GM19035 (cell line): ENCODE data around the gene TRPV5.

ENCODE experiments used
- ATAC-seq: cut with Tn5 transposase; IDR thresholded peaks from one replicate; pipeline ENCODE4 v1.9.1; 2021; ENCODE audit not compliant: unreplicated experiment

TRPV5 gene

DNA sequence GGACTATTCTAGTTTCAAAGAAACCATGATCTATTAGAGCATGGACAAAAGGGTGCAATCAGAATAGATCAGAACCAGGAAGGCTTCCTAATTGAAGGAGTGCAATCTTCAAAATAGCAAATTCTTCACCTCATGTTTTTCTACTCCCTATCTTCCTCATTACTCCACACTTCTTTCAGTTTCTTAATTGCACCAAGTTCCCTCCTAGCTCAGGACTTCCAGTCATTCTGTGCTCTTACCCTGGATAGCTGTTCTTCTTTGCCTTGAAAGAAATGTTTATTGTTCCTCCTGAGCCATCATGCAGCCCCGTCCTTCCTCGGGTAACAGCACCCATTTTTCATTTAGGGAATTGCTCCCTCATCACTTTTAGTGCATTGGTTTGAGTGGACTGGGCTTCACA, 23.1 kb downstream of the TRPV5 start:
- no peak for ATAC-seq

DNA sequence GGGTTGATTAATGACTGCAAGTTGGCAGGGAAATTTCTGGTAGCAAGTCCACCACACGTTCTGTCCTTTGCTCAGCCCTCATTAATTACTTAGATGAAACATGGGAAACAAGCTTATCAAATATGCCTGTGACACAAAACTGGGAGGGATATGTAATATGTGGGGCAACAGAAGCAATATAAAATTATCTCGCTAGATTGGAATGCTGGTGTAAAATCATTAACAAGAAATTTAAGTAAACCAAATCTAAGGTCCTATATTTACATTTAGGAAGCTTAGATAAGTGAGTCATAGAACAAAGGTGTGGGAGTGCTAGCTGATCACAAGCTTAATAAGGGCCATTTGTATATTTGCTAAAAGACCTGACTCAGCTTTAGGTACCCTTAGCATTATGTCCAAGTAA, 23.5 kb downstream of the TRPV5 start:
- ATAC-seq = no peak

DNA sequence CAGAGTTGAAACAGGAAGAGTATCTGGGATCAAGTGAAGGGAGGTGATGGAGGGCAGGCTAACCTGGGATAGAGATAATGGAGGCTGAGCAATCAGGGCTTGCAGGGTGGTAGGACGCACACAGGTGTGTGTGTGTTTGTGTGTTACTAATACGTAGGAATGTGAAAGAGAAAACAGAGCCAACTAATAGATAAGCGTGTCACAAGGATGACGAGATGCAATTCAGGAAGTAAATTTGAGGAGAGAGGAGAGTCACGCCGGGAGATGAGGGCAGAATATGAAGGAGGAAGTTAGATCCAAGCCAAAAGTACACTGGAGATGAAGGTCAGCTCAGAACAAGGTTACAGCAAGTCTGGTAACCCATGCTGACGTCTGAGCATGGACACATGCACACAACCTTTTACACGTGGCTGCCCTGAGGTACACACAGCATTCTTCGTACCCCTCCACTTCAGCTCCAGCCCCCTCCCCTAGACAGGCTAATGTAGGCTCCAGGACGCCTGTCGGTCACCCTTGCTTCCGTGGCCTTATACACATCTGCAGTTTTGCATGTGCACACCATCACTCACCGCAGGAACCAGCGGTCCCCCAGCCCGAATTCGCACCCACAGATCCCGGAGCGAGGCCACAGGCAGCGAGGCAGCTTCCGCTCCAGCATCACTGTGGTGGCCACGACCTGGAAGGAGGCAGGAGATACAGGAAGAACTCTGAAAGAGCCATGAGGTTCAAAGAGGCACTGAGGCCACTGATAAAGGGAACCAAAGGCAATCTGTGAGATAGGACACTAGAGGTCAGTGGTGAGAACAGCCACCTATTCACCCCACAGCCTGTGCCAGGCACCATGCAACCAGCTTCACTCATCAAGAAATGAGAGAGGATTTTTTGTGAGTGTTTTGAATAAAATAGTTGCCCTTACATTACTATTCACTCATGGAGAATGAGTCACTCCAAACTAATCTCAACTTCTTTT, 24.3 kb downstream of the TRPV5 start:
- ATAC-seq = no peak

DNA sequence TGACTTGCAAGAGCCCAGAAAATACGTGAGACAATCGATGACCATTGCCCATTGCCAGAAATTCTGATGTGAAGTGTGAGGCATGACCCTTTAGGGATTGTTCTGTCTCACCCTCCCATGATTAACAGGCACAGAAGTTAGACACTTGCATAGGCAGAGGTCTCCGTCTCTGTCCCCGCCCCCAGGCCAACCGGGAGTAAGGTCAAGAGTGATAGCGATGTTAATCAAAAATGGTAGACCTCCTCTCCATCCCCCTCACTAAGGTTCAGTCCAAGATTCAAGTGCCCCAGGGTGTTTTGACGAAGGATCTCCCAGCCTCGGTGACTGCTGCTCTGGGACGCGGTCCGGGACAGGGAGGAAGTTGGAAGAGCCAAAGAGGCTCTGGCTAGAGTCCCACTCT, 25.3 kb downstream of the TRPV5 start:
- no peak for ATAC-seq

DNA sequence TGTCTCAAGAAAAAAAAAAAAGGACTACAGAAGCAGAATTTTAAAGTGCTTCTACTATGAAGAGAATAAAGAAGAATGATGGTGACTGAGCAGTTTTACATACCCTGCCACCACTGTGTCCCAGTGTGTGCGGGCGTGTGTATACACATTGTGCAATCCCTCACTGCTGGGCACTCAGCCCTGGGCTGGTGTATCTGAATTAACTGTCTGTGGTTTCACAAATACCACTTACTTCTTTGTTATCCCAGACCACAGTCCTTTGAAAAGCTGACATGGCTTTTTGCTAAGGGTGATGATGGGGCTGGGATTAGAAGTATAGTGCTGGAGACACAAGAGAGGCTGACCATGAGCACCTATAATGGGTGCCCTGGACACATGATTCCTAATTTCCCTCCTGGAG, 26.9 kb downstream of the TRPV5 start:
- no peak for ATAC-seq

DNA sequence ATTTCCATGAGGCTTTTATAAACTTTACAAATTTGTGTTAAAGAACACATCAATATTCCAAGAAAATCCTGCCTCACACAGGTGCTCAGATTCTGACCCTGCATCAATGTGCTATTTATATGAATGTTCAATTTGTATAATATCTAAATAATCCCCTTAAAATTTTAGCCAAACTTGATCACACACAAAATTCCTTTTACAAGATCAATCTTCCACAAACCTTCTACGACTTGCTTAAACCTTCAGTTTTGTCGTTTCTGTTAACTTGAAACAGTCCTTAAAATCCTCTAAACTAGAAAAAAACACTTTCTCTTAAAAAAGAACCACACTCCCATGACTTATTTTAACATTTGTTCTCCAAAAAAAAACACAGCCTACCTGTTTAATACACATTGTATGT, 27.8 kb downstream of the TRPV5 start:
- no peak for ATAC-seq

DNA sequence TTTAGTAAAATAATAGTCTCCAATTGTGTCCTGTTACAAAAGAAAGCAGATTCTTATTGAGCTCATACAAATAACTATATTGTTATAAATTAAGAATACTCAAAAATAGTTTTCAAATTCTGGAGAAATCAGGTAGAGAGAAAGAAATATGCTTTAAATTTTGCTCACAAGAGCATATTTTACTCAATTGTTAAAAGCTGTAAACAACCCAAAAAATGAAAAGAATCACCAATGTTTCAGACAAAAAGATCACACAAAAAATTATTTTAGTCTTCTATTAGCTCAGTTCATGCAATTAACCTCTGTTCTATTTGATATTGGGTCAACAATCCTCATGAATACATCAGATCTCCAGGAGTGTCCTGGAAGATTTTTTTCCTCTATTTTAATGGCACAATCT, 29.4 kb downstream of the TRPV5 start:
- no peak for ATAC-seq

DNA sequence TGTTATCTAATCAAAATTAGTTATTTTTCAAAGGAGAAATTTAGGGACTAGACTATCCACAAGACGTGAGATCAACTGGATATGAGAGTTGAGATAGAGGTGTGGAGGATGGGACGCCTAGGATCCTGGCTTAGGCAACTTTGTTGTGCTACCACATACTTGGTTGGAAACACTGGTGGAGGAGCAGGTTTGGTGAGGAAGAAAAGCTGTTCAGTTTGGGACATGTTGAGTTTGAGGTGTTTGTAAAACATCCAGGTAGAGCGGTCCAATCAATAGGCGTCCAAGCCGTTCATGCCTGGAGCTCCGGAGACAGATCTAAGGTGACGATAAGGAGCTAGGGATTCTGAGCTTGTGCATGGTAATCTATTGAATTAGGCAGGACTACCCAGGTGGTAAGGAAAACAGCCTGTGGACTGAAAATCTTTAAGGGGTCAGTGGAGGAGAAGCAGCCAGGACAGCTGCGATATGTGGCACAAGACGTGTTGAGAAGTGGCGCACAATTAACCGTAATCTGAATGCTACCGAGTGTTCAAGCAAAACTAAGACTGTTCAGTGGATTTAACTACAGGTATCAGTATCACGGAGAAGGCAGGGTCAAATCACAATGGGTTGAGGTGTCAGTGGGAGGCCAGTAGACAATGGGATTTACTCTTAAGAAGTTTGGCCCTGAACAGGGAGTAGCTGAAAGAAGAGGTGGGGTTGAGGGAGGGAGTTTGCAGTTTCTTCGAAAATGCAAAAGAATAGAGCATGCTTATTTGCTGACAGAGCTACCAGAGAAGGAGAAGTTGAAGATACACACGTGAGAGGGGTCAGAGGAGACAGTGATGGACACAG, 31.9 kb downstream of the TRPV5 start:
- ATAC-seq = no peak

DNA sequence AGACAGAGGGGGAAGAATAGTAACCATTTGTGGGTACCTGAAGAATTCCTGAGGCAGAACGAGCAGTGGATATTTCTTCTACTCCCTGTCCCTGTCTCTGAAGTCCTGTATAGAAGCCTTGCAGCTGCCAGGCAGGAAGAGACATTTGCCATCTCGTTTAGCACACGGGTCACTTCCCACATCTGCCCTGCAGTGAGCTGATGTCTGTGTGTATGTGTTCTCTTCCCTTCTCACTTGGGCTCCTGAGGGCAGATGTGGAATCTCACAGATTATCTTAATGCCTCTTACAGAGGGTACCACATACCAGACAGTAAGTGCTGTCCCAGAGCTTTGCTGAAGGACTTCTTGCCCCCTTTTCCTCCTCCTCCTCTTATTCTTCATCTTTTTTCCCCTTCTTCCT, 33.9 kb downstream of the TRPV5 start:
- no peak for ATAC-seq

DNA sequence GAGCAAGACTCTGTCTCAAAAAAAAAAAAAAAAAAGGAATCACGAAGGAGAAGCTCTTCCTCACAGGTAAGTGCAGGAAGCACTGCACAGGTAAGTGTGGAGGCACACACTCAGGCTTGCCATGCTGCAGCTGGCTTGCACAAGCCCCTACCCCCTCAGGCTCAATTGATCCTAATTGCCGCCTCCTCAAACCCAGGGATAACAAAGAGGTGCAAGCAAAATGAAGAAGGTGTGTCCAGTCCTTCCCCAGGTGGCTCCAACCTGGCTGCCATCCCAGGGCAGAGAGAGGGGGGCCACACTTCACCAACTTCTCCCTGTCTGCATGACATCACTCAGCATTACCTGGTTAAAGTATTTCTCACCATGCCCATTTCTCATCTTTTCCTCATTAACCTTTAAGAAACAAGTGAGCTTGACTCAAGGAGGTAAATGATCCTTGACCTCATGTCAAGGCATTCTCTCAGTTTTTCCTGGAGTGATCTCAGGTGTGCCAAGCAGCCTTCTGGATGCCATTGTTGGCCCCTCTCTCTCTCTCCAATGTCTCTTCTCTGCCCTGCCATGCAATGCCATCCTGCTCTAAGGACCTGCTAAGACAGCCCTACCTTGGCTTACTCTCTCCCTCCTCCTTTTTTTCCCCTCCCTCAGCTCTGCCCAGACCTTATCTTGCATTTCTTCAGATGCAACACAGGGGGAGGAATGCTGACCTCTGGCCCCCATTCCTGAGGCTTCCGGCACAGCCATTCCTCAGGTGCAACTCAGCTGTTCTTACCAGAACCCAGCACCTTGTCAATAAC, 35.0 kb downstream of the TRPV5 start:
- ATAC-seq = no peak

DNA sequence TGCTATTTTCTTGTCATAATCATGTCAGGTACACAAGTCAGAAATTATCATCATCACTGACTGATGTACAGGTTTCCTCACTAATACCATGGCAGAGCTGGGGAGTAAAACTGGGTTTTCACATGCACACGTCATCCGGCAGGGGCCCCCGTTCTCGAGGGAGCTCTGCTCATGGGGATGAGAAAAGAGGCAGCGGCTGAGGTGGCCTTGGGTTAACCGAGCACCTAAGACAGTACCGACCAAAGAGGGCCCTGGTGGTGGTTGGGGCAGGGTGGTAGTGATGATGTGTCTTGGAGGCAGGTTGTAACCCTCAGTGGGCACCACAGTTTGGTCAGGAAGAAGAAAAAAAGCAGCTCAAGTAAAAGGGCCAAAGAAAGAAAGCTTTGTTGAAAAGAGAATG, 35.9 kb downstream of the TRPV5 start:
- no peak for ATAC-seq

DNA sequence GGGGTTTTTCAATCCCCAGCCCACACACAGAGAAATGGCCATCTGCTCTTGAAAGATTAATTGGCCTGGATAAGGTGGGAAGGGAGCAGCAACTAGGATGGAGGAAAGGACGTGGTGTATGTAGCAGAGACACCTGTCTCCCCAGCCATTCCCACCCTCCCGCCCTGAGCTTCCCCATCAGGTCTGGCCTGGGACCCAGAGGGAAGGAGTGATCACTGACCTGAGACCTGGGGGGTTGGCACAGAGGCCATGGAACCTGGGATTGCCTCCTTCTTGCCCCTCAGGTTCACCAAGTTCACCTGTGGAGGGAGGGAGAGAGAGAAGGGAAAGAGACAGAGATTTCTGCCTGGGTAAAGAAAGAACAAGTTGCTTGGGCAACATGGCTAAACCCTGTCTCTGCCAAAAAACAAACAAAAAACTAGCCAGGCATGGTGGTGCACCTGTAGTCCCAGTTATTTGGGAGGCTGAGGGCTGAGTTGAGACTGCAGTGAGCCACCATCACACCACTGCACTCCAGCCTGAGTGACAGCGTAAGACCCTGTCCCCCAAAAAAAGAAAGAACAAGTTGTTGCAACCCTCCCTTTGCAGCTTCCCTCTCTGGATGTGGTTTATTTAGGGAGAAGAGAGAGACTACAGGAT, 36.7 kb downstream of the TRPV5 start:
- ATAC-seq = no peak

DNA sequence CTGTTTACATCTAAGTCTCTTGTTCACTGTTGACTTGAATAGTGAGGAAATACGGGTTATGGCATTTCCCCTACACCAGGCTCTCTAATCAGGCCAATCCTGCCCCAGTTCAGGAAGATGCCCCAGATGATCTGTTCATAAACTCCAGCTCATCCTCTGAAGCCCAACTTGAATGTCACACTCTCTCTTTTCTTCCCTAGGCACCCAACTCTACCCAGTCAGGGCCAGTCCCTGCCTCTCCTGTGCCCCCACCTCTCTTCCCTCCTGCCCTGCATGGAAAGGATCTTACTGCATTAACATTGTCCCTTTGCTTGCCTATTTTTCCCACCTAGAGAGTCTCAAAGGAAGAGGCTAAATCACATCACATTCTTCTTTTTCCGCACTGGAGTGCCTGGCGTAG, 37.4 kb downstream of the TRPV5 start:
- ATAC-seq = no peak

DNA sequence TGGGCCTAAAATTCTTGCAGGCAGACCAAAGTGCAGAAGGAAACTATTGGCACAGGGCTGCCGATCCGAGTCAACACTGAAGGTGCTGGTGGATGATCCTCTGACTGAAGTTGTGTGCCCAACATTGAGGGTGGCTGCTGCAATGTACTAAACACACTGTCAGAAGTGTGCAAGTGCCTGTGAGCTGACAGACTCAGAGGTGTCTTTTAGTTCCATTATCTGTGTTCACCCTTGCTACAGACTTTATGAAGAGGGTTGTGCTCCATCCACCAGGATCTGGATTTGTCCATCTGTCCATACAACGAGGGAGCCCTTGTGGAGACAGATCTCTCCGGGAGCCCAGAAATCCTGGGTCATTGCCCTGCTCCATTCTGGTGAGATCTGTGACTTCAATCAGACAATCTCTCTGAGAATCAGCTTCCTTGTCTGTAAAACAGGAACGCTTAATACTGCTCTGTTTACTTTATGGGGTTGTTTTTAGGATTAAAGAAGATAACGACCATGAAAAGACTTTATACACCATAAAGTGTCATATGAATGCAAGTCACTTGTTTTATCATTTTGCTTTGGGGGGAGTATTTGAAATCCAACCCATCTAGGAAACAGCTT, 38.5 kb downstream of the TRPV5 start:
- no peak for ATAC-seq

DNA sequence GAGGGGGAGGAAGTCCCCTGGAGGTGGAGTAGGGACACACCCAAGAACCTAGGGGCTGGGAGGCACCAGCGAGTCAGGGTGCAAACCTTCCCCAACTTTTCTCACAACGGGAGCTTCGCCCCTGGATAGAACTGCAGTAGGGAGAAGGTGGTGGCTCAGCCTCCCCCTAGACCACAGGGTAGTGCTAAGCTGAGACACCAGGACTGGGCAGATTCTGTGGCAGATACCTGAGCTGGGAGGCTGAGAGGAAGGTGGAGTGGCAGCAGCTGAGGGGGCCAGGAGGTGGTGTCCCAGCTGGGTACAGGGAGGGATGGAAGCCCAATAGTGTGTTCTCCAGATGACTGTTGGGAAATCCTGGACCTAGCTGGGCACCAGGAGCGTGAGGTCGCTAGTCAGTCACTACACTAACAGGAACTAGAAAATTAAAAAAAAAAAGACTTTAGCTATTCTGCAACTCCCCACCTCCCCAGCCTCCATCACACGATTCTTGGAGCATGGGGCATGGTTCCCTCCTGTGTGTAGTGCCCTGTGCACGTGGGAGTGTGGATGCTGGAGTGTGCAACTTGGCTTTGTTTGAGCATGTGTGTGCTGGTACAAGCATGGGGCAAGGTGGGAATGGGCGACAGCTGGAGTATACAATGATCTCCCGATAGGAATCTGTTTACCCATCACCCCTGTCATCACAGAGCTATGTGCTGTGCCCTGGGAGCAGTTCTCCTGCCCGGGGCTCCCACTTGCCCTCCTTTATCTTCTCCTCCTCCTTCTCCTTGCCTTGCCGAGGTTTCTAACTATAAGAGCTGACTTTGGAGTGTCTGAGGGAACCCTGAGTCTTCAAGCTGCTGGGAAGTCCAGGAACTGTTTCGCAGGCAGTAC, 39.2 kb downstream of the TRPV5 start:
- ATAC-seq = no peak

DNA sequence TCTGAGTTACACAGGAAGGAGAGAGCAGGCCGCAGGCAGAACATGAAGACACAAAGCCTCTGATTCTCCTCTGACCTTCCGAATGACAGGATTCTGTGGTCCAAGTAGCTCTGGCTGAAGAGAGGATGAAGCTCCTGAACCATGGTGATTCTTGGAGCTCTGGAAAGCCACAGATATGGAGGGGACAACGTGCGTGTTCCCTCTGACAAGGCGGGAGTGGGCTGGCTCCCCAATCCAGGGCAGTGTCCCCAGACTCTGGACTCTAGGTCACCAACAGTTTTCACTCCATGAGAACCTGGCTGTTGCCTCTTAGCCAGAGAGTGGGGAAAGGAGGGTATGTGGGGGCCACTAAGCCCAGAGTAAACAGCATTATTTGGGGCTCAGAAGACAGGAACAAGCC, 40.6 kb downstream of the TRPV5 start:
- ATAC-seq = no peak

DNA sequence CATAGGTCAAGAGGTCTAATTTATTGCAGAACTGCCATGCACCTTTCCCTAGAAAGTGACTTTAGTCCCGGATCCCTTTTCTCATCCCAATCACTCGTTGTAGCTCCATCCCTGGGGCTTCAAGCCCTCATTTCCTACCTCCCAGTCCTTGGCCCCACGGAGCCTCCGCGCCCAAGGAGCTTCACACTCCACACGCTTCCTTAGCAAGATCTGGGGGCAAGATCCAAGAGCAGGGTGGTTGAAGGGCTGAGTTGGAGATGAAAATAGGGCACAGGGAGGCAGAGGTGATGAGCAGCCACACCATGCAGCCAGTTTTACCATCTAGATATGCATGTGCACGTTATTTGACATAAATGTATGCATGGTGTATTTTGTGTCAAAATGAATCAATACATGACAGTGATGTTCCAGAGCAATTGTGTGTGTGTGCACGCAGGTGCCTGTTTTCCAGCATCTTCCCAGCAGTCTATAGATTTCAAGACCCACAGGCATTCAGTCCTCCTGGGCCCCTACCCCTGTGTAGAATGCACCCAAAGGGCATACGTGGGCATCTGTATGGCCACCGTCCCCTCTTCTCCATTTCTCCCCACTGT, 42.0 kb downstream of the TRPV5 start:
- no peak for ATAC-seq

DNA sequence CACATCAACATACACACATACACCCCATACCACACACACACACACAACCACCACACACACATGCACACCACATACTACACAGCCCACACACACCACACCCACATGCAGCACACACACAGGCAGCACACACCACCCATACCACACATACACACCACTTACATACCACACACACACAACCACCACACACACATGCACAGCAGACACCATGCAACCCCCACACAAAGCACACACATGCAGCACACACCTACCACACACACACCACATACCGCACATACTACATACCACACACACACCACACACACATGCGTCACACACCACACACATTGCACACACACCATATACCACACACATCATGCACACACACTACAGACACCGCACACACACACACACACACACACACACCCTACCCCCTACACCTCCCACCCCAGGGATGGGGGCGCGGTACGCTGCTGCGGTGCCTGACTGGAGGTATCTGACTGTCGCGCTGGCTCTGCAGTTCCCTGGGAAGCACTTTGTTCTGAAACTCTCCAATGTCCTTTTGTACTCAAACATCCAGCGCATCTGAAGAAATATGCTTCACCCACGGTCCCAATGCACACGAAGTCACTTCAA, 42.6 kb downstream of the TRPV5 start:
- ATAC-seq = no peak

DNA sequence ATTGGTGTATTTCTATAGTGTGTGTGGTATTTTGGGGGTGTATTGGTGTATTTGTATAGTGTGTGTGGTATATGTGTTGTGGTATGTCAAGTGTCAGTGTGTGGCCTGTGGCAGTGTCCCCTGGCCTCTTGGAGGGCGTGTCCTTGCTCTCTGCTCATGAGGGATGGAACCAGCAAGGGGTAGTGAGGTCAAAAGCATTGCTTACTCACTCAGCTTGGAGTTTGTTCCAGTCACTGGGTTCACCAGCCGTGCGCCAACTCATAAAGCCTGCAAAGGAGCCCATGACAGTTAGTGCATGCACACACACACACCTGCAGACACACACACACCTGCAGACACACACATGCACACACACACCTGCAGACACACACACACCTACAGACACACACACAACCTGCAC, 43.7 kb downstream of the TRPV5 start:
- ATAC-seq = no peak
